Right atrium auricular region (tissue), 2 donors: Measurements from ENCODE around the gene SLC7A6OS. TPM values are rescaled to one million over a fixed set of nuclear protein-coding genes. Genes with fewer than 3 reads are reported as not detected.

Experiments
- DNase-seq: peaks from one replicate; pipeline ENCODE4 v3.0.0-alpha.2; 2019; ENCODE audit warnings: low spot score
- H3K27ac ChIP-seq, 2 donors: fragments of 200-600 bp; sonication (generic); 1 replicate in 1 of 2; 2 replicates in 1 of 2; pipeline ENCODE4 v1.5.1; 2016 to 2019
- H3K27me3 ChIP-seq, 2 donors: fragments of 200-600 bp; sonication (generic); one replicate each; pipeline versions ENCODE4 v1.5.1 to v1.6.0; 2017 to 2019
- H3K36me3 ChIP-seq: fragments of 200-600 bp; sonication (generic); one replicate; pipeline ENCODE4 v1.5.1; 2016
- H3K4me1 ChIP-seq, 2 donors: fragments of 200-600 bp; sonication (generic); one replicate each; pipeline versions ENCODE4 v1.5.1 to v1.6.0; 2017 to 2019
- H3K4me3 ChIP-seq, 2 donors: fragments of 200-600 bp; sonication (generic); 1 replicate in 1 of 2; 2 replicates in 1 of 2; pipeline ENCODE4 v1.5.1; 2017 to 2019; ENCODE audit warnings: mild to moderate bottlenecking in 1 of 2, moderate library complexity in 1 of 2
- H3K9me3 ChIP-seq, 2 donors: fragments of 200-600 bp; sonication (generic); one replicate each; pipeline ENCODE4 v1.5.1; 2019
- total RNA-seq, 2 donors: library from RNA; depleted of rRNA; stranded (reverse); fragments of >200 nt; gene quantifications; one replicate each; pipeline ENCODE4 v1.1.0, GENCODE V29; 2016
- TF ChIP-seq, protein P1 (sequence below), 2 donors: fragments of 200-600 bp; sonication (generic); IDR thresholded peaks; one replicate each; pipeline ENCODE4 v1.5.1; 2019; ENCODE audit warnings: antibody characterized with exemption in 2 of 2

The SLC7A6OS gene
- total RNA-seq, 2 donors from 2014 or later, result 6.8 to 8.6 TPM

- no peaks in the 10 kb centered on the region for H3K4me1 ChIP-seq
- no peaks in the 10 kb centered on the region for H3K9me3 ChIP-seq
- no peak for DNase-seq
- no peak overlapping the region for H3K4me3 ChIP-seq
- no peak overlapping the region for H3K27ac ChIP-seq
- H3K36me3 ChIP-seq, result peaks cover 86% of the 10 kb centered on the region
- no peaks in the 10 kb centered on the region for H3K27me3 ChIP-seq
- TF ChIP-seq, protein P1, sequence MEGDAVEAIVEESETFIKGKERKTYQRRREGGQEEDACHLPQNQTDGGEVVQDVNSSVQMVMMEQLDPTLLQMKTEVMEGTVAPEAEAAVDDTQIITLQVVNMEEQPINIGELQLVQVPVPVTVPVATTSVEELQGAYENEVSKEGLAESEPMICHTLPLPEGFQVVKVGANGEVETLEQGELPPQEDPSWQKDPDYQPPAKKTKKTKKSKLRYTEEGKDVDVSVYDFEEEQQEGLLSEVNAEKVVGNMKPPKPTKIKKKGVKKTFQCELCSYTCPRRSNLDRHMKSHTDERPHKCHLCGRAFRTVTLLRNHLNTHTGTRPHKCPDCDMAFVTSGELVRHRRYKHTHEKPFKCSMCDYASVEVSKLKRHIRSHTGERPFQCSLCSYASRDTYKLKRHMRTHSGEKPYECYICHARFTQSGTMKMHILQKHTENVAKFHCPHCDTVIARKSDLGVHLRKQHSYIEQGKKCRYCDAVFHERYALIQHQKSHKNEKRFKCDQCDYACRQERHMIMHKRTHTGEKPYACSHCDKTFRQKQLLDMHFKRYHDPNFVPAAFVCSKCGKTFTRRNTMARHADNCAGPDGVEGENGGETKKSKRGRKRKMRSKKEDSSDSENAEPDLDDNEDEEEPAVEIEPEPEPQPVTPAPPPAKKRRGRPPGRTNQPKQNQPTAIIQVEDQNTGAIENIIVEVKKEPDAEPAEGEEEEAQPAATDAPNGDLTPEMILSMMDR (IDR thresholded peaks at IDR 0.05), result no peak
Observed at GRCh38 chr16:68351991-68352431, 41.3 kb upstream of the SLC7A6OS start.

DNA sequence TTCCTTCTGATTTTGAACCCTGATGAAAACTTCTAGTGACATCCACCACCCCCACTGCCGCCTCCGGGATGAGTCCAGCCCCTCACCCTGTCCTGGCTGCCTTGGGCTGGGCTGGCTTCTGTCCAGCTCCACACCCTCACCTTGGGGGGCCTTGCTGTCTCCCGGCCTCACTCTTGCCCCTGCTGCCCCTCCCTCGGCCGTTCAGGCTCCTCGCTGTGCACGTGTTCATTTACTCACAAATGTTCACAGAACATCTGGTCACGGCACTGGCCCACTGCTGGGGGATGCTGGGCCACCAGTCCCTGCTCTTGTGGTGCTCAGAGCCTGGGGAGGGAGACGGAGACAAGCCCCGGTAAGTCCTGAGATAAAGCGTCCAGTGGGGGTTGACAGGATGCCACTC lies 40.7 kb upstream of the SLC7A6OS start:
- TF ChIP-seq, protein P1 (IDR thresholded peaks at IDR 0.05), result no peak
- Histone ChIP-seq H3K27me3 (no peaks in the 10 kb centered on the region), H3K27ac (no peak overlapping the region), H3K4me1 (no peaks in the 10 kb centered on the region), H3K9me3 (no peaks in the 10 kb centered on the region), H3K36me3 (peaks cover 86% of the 10 kb centered on the region), H3K4me3 (no peak overlapping the region)
- DNase-seq, result no peak

DNA sequence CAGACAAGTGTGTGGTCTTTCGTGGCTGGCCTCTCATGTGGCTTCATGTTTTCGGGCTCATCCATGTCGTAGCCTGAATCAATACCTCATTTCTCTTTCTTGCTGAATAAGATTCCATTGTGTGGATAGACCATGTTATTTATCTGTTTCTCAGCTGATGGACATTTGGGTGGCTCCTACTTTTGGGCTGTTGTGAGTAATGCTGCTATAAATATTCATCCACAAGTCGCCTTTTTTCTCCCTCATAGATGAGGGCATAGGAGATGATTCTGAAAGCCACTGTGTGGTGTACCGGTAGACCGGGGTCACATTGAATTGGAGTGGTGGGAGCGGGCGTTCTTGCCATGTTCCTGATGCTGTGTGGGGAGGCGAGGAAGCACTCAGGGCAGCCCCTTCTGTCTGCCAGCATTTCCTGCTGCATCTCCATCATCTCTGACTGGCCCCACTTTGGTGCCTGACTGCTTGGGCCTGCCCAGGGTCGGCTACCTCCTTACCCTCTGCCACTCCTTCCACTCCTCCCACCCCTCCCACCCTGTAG lies 40.1 kb upstream of the SLC7A6OS start:
- no peak for DNase-seq
- TF ChIP-seq, protein P1 (IDR thresholded peaks at IDR 0.05), result no peak
- Histone ChIP-seq H3K4me1 (no peaks in the 10 kb centered on the region), H3K36me3 (peaks cover 86% of the 10 kb centered on the region), H3K4me3 (no peak overlapping the region), H3K9me3 (no peaks in the 10 kb centered on the region), H3K27me3 (no peaks in the 10 kb centered on the region), H3K27ac (no peak overlapping the region)

- Histone ChIP-seq H3K4me3 (no peak overlapping the region), H3K9me3 (no peaks in the 10 kb centered on the region), H3K27me3 (no peaks in the 10 kb centered on the region), H3K27ac (no peak overlapping the region), H3K36me3 (peaks cover 84% of the 10 kb centered on the region), H3K4me1 (peaks cover 0 to 9% of the 10 kb centered on the region in 2 donors)
- no peak for DNase-seq
- TF ChIP-seq, protein P1 (IDR thresholded peaks at IDR 0.05), result no peak
Observed at GRCh38 chr16:68349838-68350410, 39.2 kb upstream of the SLC7A6OS start.

GRCh38 chr16:68348639-68349445 lies 38.1 kb upstream of the SLC7A6OS start:
- no peak overlapping the region for H3K27ac ChIP-seq
- DNase-seq, result no peak
- TF ChIP-seq, protein P1 (IDR thresholded peaks at IDR 0.05), result no peak
- peaks cover 74% of the 10 kb centered on the region for H3K36me3 ChIP-seq
- H3K9me3 ChIP-seq, result no peaks in the 10 kb centered on the region
- H3K4me1 ChIP-seq, result peaks cover 0 to 9% of the 10 kb centered on the region in 2 donors
- no peaks in the 10 kb centered on the region for H3K27me3 ChIP-seq
- no peak overlapping the region for H3K4me3 ChIP-seq
